OCI-LY1 (cell line): Measurements from ENCODE around the gene SLC29A2.
A peak's percentile ranks its signal among the peaks of the same experiment; 100 is the strongest.
"Not testable (repeated sequence)": the region's sequence is repeated elsewhere in the genome, so short reads cannot be mapped to it uniquely, and the experiment has no call there.

Experiments
- H2AFZ ChIP-seq: fragments of 200-600 bp; sonication (generic), shearing (Covaris generic); 2 replicates; pipeline ENCODE4 v1.6.0; 2014; ENCODE audit warnings: antibody characterized with exemption, mild to moderate bottlenecking, low read length
- H3F3A ChIP-seq: fragments of 200-600 bp; sonication (generic), shearing (Covaris generic); 2 replicates; pipeline ENCODE4 v1.6.0; 2014; ENCODE audit warnings: mild to moderate bottlenecking, antibody characterized with exemption, low read length, moderate library complexity; ENCODE audit not compliant: insufficient read depth
- H3K27ac ChIP-seq: fragments of 200-600 bp; sonication (generic); 2 replicates; pipeline ENCODE4 v1.5.1; 2014; ENCODE audit warnings: low read length, mixed run types, mild to moderate bottlenecking, low read depth; ENCODE audit not compliant: poor library complexity, severe bottlenecking
- H3K27me3 ChIP-seq: fragments of 200-600 bp; sonication (generic); 2 replicates; pipeline ENCODE4 v1.6.0; 2014; ENCODE audit warnings: antibody characterized with exemption, mild to moderate bottlenecking, low read length, moderate library complexity; ENCODE audit not compliant: insufficient read depth
- H3K36me3 ChIP-seq: fragments of 200-600 bp; sonication (generic); 2 replicates; pipeline ENCODE4 v1.6.1; 2014; ENCODE audit warnings: mild to moderate bottlenecking, antibody characterized with exemption, low read length, moderate library complexity, mixed read lengths; ENCODE audit not compliant: insufficient read depth
- H3K4me1 ChIP-seq: fragments of 200-600 bp; sonication (generic); 2 replicates; pipeline ENCODE4 v1.5.1; 2014; ENCODE audit warnings: mild to moderate bottlenecking, low read length, moderate library complexity; ENCODE audit not compliant: insufficient read depth, severe bottlenecking
- H3K4me2 ChIP-seq: fragments of 200-600 bp; sonication (generic), shearing (Covaris generic); 2 replicates; pipeline ENCODE4 v1.6.1; 2014; ENCODE audit warnings: low read length
- H3K4me3 ChIP-seq: fragments of 200-600 bp; sonication (generic); 2 replicates; pipeline ENCODE4 v1.5.1; 2014; ENCODE audit warnings: low read length, low read depth, mild to moderate bottlenecking, mixed read lengths; ENCODE audit not compliant: poor library complexity, severe bottlenecking
- H3K79me2 ChIP-seq: fragments of 200-600 bp; shearing (Covaris generic); 2 replicates; pipeline ENCODE4 v1.6.1; 2016; ENCODE audit warnings: mixed run types, low read length, mixed read lengths; ENCODE audit not compliant: insufficient read depth
- H3K9ac ChIP-seq: fragments of 200-600 bp; sonication (generic), shearing (Covaris generic); 2 replicates; pipeline ENCODE4 v1.6.1; 2014; ENCODE audit warnings: mild to moderate bottlenecking, low read length, mixed read lengths
- H3K9me2 ChIP-seq: fragments of 200-600 bp; sonication (generic), shearing (Covaris generic); 2 replicates; pipeline ENCODE4 v1.6.1; 2014; ENCODE audit warnings: low read depth, mild to moderate bottlenecking, low read length, mixed read lengths
- H3K9me3 ChIP-seq: fragments of 200-600 bp; shearing (Covaris generic); 2 replicates; pipeline ENCODE4 v1.6.1; 2014; ENCODE audit warnings: low read length, mixed read lengths
- H4K20me1 ChIP-seq: fragments of 200-600 bp; sonication (generic), shearing (Covaris generic); 2 replicates; pipeline ENCODE4 v1.6.0; 2016; ENCODE audit warnings: mild to moderate bottlenecking, low read length; ENCODE audit not compliant: insufficient read depth
- CTCF ChIP-seq: fragments of 200-600 bp; sonication (generic), shearing (Covaris generic); IDR thresholded peaks from 2 replicates; pipeline ENCODE4 v1.5.1; 2017; ENCODE audit warnings: mild to moderate bottlenecking, antibody characterized with exemption, low read length, moderate library complexity, mixed read lengths
- EZH2 ChIP-seq: fragments of 200-600 bp; sonication (generic), shearing (Covaris generic); IDR thresholded peaks from 2 replicates; pipeline ENCODE4 v1.8.0; 2017; ENCODE audit warnings: borderline replicate concordance, mixed run types, mild to moderate bottlenecking, antibody characterized with exemption, low read length, moderate library complexity, mixed read lengths

The SLC29A2 gene

GRCh38 chr11:66359662-66360087, 11.9 kb downstream of the SLC29A2 start:
- H3K9me3 ChIP-seq, result no peaks in the 10 kb centered on the region
- H3K9ac ChIP-seq, result no peak overlapping the region
- no peaks in the 10 kb centered on the region for H3F3A ChIP-seq
- H3K79me2 ChIP-seq, result no peaks in the 10 kb centered on the region
- no peak overlapping the region for H3K27ac ChIP-seq
- H3K4me3 ChIP-seq, result no peak overlapping the region
- H3K9me2 ChIP-seq, result no peaks in the 10 kb centered on the region
- no peak for TF ChIP-seq CTCF
- no peak for TF ChIP-seq EZH2
- no peaks in the 10 kb centered on the region for H3K4me1 ChIP-seq
- H2AFZ ChIP-seq, result no peak overlapping the region
- H3K36me3 ChIP-seq, result peaks cover 34% of the 10 kb centered on the region
- no peaks in the 10 kb centered on the region for H3K27me3 ChIP-seq
- no peak overlapping the region for H3K4me2 ChIP-seq
- no peaks in the 10 kb centered on the region for H4K20me1 ChIP-seq

GRCh38 chr11:66350560-66351235, 20.9 kb downstream of the SLC29A2 start:
- H2AFZ ChIP-seq, H3K4me2 ChIP-seq, H3K27me3 ChIP-seq, H3K79me2 ChIP-seq, H3K4me3 ChIP-seq, H4K20me1 ChIP-seq, H3K9me3 ChIP-seq, H3F3A ChIP-seq, H3K9me2 ChIP-seq, H3K27ac ChIP-seq, H3K9ac ChIP-seq: not testable (repeated sequence)
- peaks cover 22% of the 10 kb centered on the region for H3K4me1 ChIP-seq
- H3K36me3 ChIP-seq, result peaks cover 14% of the 10 kb centered on the region; the same call in 1 of the 2 replicates

GRCh38 chr11:66349084-66349386, 22.5 kb downstream of the SLC29A2 start:
- H3K4me3 ChIP-seq, result peak overlapping the region; percentile 69
- H3K27ac ChIP-seq, result no peak overlapping the region
- H3K9ac ChIP-seq, result no peak overlapping the region
- no peaks in the 10 kb centered on the region for H3K9me3 ChIP-seq
- H2AFZ ChIP-seq, result no peak overlapping the region
- H3K36me3 ChIP-seq, result peaks cover 10% of the 10 kb centered on the region; the same call in 1 of the 2 replicates
- peaks cover 5% of the 10 kb centered on the region; the same call in 1 of the 2 replicates for H3K79me2 ChIP-seq
- no peaks in the 10 kb centered on the region for H3K9me2 ChIP-seq
- 0 out of 2 replicates have a peak, but pooled peaks cover 4% of the 10 kb centered on the region for H3F3A ChIP-seq
- no peak for TF ChIP-seq EZH2
- TF ChIP-seq CTCF, result no peak
- H3K4me1 ChIP-seq, result peaks cover 34% of the 10 kb centered on the region
- no peaks in the 10 kb centered on the region for H3K27me3 ChIP-seq
- no peaks in the 10 kb centered on the region for H4K20me1 ChIP-seq
- H3K4me2 ChIP-seq, result peak overlapping the region; percentile 5; the same call in 1 of the 2 replicates
